ENCODE data around the gene EXOC3L4.
"Not testable (repeated sequence)": the region's sequence is repeated elsewhere in the genome, so short reads cannot be mapped to it uniquely, and the experiment has no call there.

EXOC3L4 gene

GRCh38 chr14:103108749-103109207 lies 14.3 kb downstream of the EXOC3L4 start:
- no peak for DNase-seq

GRCh38 chr14:103109535-103110441 lies 15.3 kb downstream of the EXOC3L4 start:
- DNase-seq = no peak

- no peak for DNase-seq
These were observed 16.2 kb downstream of the EXOC3L4 start for GRCh38 chr14:103110681-103111231.

GRCh38 chr14:103111232-103111868 lies 16.8 kb downstream of the EXOC3L4 start:
- DNase-seq = no peak

GRCh38 chr14:103112400-103113243 lies 18.1 kb downstream of the EXOC3L4 start:
- no peak for DNase-seq

GRCh38 chr14:103113303-103113702 lies 18.8 kb downstream of the EXOC3L4 start:
- DNase-seq = no peak

- no peak for DNase-seq
These were observed 19.2 kb downstream of the EXOC3L4 start for GRCh38 chr14:103113774-103114173.

- not testable (repeated sequence) for DNase-seq
These were observed 20.7 kb downstream of the EXOC3L4 start for GRCh38 chr14:103115086-103115679.

- DNase-seq = no peak
These were observed 21.5 kb downstream of the EXOC3L4 start for GRCh38 chr14:103115845-103116572.

- no peak for DNase-seq
These were observed 22.1 kb downstream of the EXOC3L4 start for GRCh38 chr14:103116636-103117035.

GRCh38 chr14:103117499-103117898 lies 23.0 kb downstream of the EXOC3L4 start:
- not testable (repeated sequence) for DNase-seq

GRCh38 chr14:103118018-103118662 lies 23.6 kb downstream of the EXOC3L4 start:
- peak; percentile 84 for DNase-seq

GRCh38 chr14:103118663-103119404 lies 24.3 kb downstream of the EXOC3L4 start:
- no peak for DNase-seq

GRCh38 chr14:103119527-103119926 lies 25.0 kb downstream of the EXOC3L4 start:
- not testable (repeated sequence) for DNase-seq

GRCh38 chr14:103121121-103121845 lies 26.8 kb downstream of the EXOC3L4 start:
- DNase-seq = no peak

GRCh38 chr14:103121846-103122584 lies 27.5 kb downstream of the EXOC3L4 start:
- DNase-seq = peak; percentile 85

GRCh38 chr14:103122585-103122946 lies 28.0 kb downstream of the EXOC3L4 start:
- DNase-seq = no peak

- peak; percentile 79 for DNase-seq
These were observed 28.6 kb downstream of the EXOC3L4 start, which contains the start of gene TNFAIP2 for GRCh38 chr14:103122947-103123633. Gene TNFAIP2, plus strand, starts transcription at chr14:103123461. Its CDS starts 2,997 bp downstream, at chr14:103126458.
